ENCODE measurements around the gene UTP11. TPM values are rescaled to one million over a fixed set of nuclear protein-coding genes. Genes with fewer than 3 reads are reported as not detected.

UTP11 gene
- total and polyA plus RNA-seq, 7 experiments from 2014 or later = 8.2 to 42.8 (median 16.8) TPM

DNA sequence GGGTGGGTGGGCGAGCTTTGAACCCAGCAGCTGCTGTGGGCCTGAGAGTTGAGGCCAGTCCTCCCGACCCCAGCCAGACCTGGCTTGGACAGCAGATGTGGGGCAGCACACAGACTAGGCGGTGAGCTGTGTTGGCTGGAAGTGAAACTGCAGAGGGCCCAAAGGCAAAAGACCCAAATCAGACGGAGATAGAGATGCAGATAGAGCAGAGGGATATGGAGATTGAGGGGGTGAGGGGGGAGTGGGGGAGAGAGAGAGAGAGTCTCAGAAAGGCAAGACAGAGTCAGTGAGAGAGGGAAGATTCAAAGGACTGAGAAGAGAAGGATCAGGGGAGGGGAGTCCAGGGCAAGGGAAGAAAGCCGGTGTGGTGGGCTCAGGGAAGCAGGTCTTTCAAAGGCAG, 51.1 kb downstream of the UTP11 start:
- peaks cover 3 to 14% (median 11%) of the 10 kb centered on the region in 5 donors for H3K27me3 Mint-ChIP-seq
- DNase-seq = no peak
- no peaks in the 10 kb centered on the region for H3K9me3 Mint-ChIP-seq
- no peak overlapping the region for H3K27ac Mint-ChIP-seq
- intact Hi-C loops (cut with micrococcal nuclease) = no loop called here
- H3K4me3 Mint-ChIP-seq = no peak overlapping the region
- Histone ChIP-seq H3K4me3 (ENCODE audit: low read length) (no peak overlapping the region), H3K9me3 (ENCODE audit: control insufficient read depth in 2 of 3, low read length in 3 of 3) (no peaks in the 10 kb centered on the region), H3K36me3 (ENCODE audit: control insufficient read depth in 2 of 3, insufficient read depth in 3 of 3, low read length in 3 of 3) (no peaks in the 10 kb centered on the region), H3K4me1 (ENCODE audit: control insufficient read depth in 2 of 2, insufficient read depth in 2 of 2, low read length in 2 of 2) (no peaks in the 10 kb centered on the region), H3K27ac (ENCODE audit: low read depth, low read length) (no peak overlapping the region), H3K27me3 (ENCODE audit: control insufficient read depth in 2 of 2, insufficient read depth in 2 of 2, low read length in 2 of 2) (no peaks in the 10 kb centered on the region)
- ATAC-seq = no peak
- ChIA-PET CTCF (no interaction called here), POLR2A (no interaction called here)
- H3K36me3 Mint-ChIP-seq = no peaks in the 10 kb centered on the region
- peaks cover 0 to 1% (median 0%) of the 10 kb centered on the region in 7 donors for H3K4me1 Mint-ChIP-seq

DNA sequence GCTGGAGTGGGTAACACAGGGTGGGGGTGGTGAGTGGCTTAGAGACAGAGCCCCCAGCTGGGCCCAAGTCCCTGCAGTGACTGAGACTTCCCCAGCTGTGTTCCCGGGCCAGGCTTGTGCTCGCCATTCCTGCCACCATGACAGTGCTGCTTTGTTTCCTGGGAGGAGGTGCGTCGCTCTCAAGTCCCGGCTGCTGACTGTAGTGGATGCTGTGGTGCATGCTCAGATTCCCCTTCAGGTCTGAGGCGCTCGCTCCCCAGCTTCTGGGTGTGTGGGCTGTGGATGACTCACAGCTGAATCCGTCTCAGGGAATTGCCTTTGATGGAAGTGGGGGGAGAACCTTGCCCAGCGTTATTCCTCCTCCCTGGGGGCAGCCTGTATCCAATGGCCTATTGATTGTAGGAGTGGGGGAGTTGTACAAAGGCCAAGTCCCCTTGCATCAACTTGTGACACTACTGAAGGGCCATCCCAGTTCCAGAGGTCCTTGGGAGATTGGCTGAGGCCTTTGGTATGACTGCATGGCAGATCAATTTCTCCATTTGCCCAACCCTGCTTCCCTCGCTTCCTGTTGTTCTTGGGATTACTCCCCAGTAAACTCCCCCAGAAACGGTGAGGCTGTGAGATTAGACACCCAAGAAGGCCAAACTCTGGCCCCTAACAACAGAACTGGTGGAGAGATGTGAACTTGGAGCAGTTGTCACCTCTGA, 51.8 kb downstream of the UTP11 start:
- Histone ChIP-seq H3K4me1 (ENCODE audit: control insufficient read depth in 2 of 2, insufficient read depth in 2 of 2, low read length in 2 of 2) (no peaks in the 10 kb centered on the region), H3K27me3 (ENCODE audit: control insufficient read depth in 2 of 2, insufficient read depth in 2 of 2, low read length in 2 of 2) (no peaks in the 10 kb centered on the region), H3K4me3 (ENCODE audit: low read length) (no peak overlapping the region), H3K9me3 (ENCODE audit: control insufficient read depth in 2 of 3, low read length in 3 of 3) (no peaks in the 10 kb centered on the region), H3K27ac (ENCODE audit: low read depth, low read length) (no peak overlapping the region), H3K36me3 (ENCODE audit: control insufficient read depth in 2 of 3, insufficient read depth in 3 of 3, low read length in 3 of 3) (no peaks in the 10 kb centered on the region)
- Mint-ChIP-seq H3K4me3 (no peak overlapping the region), H3K27ac (no peak overlapping the region), H3K4me1 (peaks cover 0 to 1% (median 0%) of the 10 kb centered on the region in 7 donors), H3K27me3 (peaks cover 9 to 20% (median 16%) of the 10 kb centered on the region in 5 donors), H3K36me3 (no peaks in the 10 kb centered on the region), H3K9me3 (no peaks in the 10 kb centered on the region)
- ATAC-seq (no peak), DNase-seq (no peak)
- ChIA-PET POLR2A (no interaction called here), CTCF (no interaction called here)
- intact Hi-C loops (cut with micrococcal nuclease) = no loop called here

DNA sequence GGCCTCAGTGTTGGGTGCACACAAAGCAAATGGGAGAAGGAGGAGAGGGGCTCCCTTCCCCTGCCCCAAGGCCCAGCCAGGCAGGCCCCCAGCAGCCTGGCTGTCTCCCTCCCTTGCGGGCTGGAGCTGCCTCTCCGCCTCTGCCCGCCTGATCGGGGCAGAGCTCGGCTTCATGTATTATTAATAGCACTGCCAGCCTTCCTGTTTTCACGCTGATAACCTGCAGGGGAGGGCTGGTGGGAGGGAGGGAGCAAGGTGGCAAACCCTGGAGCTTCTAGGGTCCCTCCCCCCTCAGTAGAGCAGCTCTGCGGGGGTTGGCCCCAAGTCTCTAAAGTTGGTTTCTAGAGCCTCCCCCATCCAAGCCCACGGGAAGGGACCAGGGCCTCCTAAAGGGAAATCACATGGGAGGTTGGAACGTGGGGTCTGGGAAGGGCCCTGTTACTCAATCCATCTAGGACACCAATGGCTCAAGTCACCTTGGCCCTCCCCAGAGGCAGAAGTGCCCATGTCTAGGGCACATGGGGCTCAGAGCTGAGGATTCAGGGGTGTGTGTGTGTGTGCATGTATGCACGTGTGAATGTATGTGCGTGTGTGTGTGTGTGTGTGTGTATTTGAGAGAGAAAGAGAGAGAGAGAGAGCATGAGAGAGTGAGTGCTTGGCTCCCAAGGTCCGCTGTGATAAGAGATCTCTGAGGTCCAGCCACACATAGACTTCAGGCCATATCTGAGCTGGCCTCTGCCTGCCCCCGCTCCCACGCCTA, 55.9 kb downstream of the UTP11 start:
- Histone ChIP-seq H3K27ac (ENCODE audit: low read depth, low read length) (no peak overlapping the region), H3K4me1 (ENCODE audit: control insufficient read depth in 2 of 2, insufficient read depth in 2 of 2, low read length in 2 of 2) (no peaks in the 10 kb centered on the region), H3K4me3 (ENCODE audit: low read length) (no peak overlapping the region), H3K9me3 (ENCODE audit: control insufficient read depth in 2 of 3, low read length in 3 of 3) (no peaks in the 10 kb centered on the region), H3K36me3 (ENCODE audit: control insufficient read depth in 2 of 3, insufficient read depth in 3 of 3, low read length in 3 of 3) (no peaks in the 10 kb centered on the region), H3K27me3 (ENCODE audit: control insufficient read depth in 2 of 2, insufficient read depth in 2 of 2, low read length in 2 of 2) (no peaks in the 10 kb centered on the region)
- ChIA-PET CTCF (no interaction called here), POLR2A (no interaction called here)
- intact Hi-C loops (cut with micrococcal nuclease) = no loop called here
- ATAC-seq (no peak), DNase-seq (no peak)
- no peaks in the 10 kb centered on the region for H3K9me3 Mint-ChIP-seq
- H3K4me3 Mint-ChIP-seq = no peak overlapping the region
- peaks cover 0 to 4% (median 0%) of the 10 kb centered on the region in 7 donors for H3K4me1 Mint-ChIP-seq
- peaks cover 31 to 56% (median 44%) of the 10 kb centered on the region in 5 donors for H3K27me3 Mint-ChIP-seq
- no peaks in the 10 kb centered on the region for H3K36me3 Mint-ChIP-seq
- no peak overlapping the region for H3K27ac Mint-ChIP-seq

DNA sequence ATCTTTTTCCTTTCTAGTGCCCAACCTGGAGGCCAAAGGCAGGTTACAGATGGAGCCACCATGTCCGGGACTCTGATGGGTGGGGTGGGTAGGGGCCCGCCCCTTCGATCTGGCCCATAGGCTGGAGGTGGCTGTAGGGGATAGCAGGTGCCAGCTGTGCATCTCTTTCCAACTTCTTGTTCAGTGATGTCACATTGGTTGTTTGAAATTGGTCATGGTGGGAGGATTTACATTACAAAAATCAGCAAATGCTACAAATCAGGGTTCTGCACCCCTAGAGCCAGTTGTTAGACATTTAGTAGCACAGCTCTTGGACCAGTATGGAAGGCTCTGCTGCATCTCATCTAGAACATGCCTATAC, 56.4 kb downstream of the UTP11 start:
- Histone ChIP-seq H3K27ac (ENCODE audit: low read depth, low read length) (no peak overlapping the region), H3K4me1 (ENCODE audit: control insufficient read depth in 2 of 2, insufficient read depth in 2 of 2, low read length in 2 of 2) (no peaks in the 10 kb centered on the region), H3K9me3 (ENCODE audit: control insufficient read depth in 2 of 3, low read length in 3 of 3) (no peaks in the 10 kb centered on the region), H3K36me3 (ENCODE audit: control insufficient read depth in 2 of 3, insufficient read depth in 3 of 3, low read length in 3 of 3) (no peaks in the 10 kb centered on the region), H3K4me3 (ENCODE audit: low read length) (no peak overlapping the region), H3K27me3 (ENCODE audit: control insufficient read depth in 2 of 2, insufficient read depth in 2 of 2, low read length in 2 of 2) (no peaks in the 10 kb centered on the region)
- Mint-ChIP-seq H3K36me3 (no peaks in the 10 kb centered on the region), H3K27me3 (peaks cover 31 to 60% (median 40%) of the 10 kb centered on the region in 5 donors), H3K4me1 (peaks cover 0 to 2% (median 0%) of the 10 kb centered on the region in 7 donors), H3K27ac (no peak overlapping the region), H3K4me3 (no peak overlapping the region), H3K9me3 (no peaks in the 10 kb centered on the region)
- no peak for ATAC-seq
- POLR2A ChIA-PET = no interaction called here
- CTCF ChIA-PET = no interaction called here
- DNase-seq = no peak
- intact Hi-C loops (cut with micrococcal nuclease) = no loop called here

DNA sequence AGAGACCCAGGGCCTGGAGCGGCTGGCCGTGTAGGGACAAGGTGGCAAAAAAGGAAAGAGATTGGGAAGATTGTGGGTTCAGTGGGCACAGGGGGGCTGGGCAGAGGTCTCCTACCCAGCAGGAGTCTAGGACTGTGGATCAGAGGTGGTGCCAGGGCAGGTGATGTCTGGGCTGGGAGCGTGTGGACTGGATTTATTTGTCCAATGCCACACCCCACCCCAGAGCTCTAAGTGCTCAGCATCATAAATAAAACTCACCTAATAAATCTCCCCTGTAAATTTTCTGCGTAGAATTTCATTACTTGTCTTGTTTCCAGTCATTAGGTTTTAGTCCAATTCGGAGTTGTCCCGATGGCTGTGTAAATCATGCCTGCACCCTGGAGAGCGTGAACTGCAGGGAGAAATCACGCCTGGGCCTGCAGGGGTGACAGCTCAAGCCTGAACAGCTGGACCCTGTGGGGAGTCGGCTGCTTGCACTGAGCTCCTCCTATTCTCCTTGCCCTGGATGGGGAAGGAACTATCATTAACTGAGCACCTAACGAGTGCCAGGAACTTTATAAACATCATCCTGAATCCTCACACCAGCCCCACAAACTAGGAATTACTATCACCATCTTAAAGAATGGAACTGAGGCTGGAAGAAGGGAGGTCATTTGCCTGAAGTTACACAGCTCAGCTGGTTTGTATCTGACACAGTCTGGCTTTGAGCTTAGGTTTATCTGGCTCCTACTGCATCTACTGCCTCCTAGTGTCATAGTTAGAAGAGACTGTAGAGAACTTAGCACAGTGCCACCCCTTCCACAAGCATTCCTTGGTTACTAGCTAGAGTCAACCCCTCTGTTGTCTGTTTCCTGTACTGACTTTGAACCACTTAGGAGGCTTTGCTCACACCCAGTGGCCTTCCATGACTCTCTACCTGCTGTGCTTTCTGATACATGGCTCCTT, 59.0 kb downstream of the UTP11 start:
- Histone ChIP-seq H3K4me3 (ENCODE audit: low read length) (no peak overlapping the region), H3K36me3 (ENCODE audit: control insufficient read depth in 2 of 3, insufficient read depth in 3 of 3, low read length in 3 of 3) (no peaks in the 10 kb centered on the region), H3K9me3 (ENCODE audit: control insufficient read depth in 2 of 3, low read length in 3 of 3) (no peaks in the 10 kb centered on the region), H3K4me1 (ENCODE audit: control insufficient read depth in 2 of 2, insufficient read depth in 2 of 2, low read length in 2 of 2) (no peaks in the 10 kb centered on the region), H3K27ac (ENCODE audit: low read depth, low read length) (no peak overlapping the region), H3K27me3 (ENCODE audit: control insufficient read depth in 2 of 2, insufficient read depth in 2 of 2, low read length in 2 of 2) (no peaks in the 10 kb centered on the region)
- ATAC-seq (peak; percentile 41), DNase-seq (peak in 1 of 9 donors; percentile 7)
- H3K9me3 Mint-ChIP-seq = no peaks in the 10 kb centered on the region
- H3K4me3 Mint-ChIP-seq = no peak overlapping the region
- no peak overlapping the region for H3K27ac Mint-ChIP-seq
- peaks cover 0 to 2% (median 0%) of the 10 kb centered on the region in 7 donors for H3K4me1 Mint-ChIP-seq
- no peaks in the 10 kb centered on the region for H3K36me3 Mint-ChIP-seq
- H3K27me3 Mint-ChIP-seq = peaks cover 31 to 73% (median 44%) of the 10 kb centered on the region in 5 donors
- intact Hi-C loops (cut with micrococcal nuclease) = no loop called here
- ChIA-PET POLR2A (no interaction called here), CTCF (interaction anchor here (0.7 kb wide), 1 partner anchor 18 kb away, joined by 3 read pairs; no protein-coding TSS in a partner anchor)

DNA sequence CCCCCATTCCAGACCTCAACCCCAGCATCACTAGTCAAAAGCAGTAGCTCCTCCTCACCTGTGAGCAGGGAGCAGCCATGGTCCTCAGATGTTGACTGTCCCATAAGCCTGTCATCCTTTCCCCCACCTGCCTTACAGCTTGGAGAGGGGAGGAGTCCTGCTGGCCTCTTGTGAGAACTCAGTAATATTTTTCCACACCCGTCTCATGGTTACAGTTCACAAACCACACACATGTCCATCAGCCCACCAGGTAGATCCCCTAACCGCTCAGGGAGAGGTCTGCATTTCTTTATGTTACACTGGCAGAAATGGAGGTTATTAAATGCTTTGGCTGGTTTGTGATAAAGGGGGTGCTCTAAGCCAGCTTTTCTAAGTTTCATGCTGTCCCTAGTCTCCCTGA, 60.3 kb downstream of the UTP11 start:
- H3K27me3 Mint-ChIP-seq = peaks cover 24 to 72% (median 43%) of the 10 kb centered on the region in 5 donors
- H3K4me3 Mint-ChIP-seq = no peak overlapping the region
- intact Hi-C loops (cut with micrococcal nuclease) = no loop called here
- DNase-seq (no peak), ATAC-seq (no peak)
- H3K4me1 ChIP-seq (ENCODE audit: control insufficient read depth in 2 of 2, insufficient read depth in 2 of 2, low read length in 2 of 2) = no peaks in the 10 kb centered on the region
- ChIA-PET CTCF (interaction anchor here (0.6 kb wide), 1 partner anchor 9 kb away, joined by 5 read pairs; no protein-coding TSS in a partner anchor), POLR2A (no interaction called here)
- no peak overlapping the region for H3K4me3 ChIP-seq (ENCODE audit: low read length)
- no peaks in the 10 kb centered on the region for H3K9me3 Mint-ChIP-seq
- H3K27ac ChIP-seq (ENCODE audit: low read depth, low read length) = no peak overlapping the region
- H3K27ac Mint-ChIP-seq = no peak overlapping the region
- H3K36me3 Mint-ChIP-seq = no peaks in the 10 kb centered on the region
- peaks cover 0 to 2% (median 0%) of the 10 kb centered on the region in 7 donors for H3K4me1 Mint-ChIP-seq
- H3K27me3 ChIP-seq (ENCODE audit: control insufficient read depth in 2 of 2, insufficient read depth in 2 of 2, low read length in 2 of 2) = no peaks in the 10 kb centered on the region
- no peaks in the 10 kb centered on the region for H3K9me3 ChIP-seq (ENCODE audit: control insufficient read depth in 2 of 3, low read length in 3 of 3)
- no peaks in the 10 kb centered on the region for H3K36me3 ChIP-seq (ENCODE audit: control insufficient read depth in 2 of 3, insufficient read depth in 3 of 3, low read length in 3 of 3)
